Measurements from ENCODE around the gene EIF4EBP2.

DNA sequence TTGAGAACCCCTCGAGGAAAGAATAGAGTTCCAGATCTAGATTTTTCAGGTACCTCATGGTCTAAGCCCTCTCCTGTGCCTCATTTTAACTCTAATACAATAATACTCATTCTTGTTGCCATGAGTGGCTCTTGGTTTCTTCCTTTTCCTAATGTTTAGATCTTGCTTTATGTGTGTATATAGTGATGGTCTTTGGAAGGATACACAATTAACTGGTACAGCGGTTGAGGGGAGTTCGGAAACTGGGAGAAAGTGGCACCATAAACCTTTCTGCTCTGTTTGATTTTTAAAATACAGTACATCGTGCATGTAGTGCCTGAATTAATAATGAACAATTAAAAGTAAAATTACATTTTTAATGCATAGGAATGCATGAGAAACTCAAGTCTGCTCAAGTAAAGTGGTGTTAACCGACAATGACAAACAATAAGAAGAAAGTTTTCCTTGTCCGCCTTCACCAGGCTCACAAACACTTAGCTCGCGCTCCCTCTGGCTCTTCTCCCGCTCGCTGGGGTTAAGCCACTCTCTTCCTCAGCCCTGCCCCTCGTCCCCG lies 386 bp upstream of the EIF4EBP2 start:
- TF ChIP-seq EZH2 (IDR thresholded peaks at IDR 0.05; ENCODE audit: insufficient read depth, poor library complexity, severe bottlenecking) (no peak), EZH2phosphoT487 (IDR thresholded peaks at IDR 0.05; ENCODE audit: insufficient read depth, low read depth) (no peak)

All from GM23248 (cell line).